ENCODE measurements around the gene CALN1.

GRCh38 chr7:71801976-71802375 lies 610.2 kb downstream of the CALN1 start:
- TF ChIP-seq POLR2A (IDR thresholded peaks at IDR 0.05): no peak
- TF ChIP-seq, protein P1, sequence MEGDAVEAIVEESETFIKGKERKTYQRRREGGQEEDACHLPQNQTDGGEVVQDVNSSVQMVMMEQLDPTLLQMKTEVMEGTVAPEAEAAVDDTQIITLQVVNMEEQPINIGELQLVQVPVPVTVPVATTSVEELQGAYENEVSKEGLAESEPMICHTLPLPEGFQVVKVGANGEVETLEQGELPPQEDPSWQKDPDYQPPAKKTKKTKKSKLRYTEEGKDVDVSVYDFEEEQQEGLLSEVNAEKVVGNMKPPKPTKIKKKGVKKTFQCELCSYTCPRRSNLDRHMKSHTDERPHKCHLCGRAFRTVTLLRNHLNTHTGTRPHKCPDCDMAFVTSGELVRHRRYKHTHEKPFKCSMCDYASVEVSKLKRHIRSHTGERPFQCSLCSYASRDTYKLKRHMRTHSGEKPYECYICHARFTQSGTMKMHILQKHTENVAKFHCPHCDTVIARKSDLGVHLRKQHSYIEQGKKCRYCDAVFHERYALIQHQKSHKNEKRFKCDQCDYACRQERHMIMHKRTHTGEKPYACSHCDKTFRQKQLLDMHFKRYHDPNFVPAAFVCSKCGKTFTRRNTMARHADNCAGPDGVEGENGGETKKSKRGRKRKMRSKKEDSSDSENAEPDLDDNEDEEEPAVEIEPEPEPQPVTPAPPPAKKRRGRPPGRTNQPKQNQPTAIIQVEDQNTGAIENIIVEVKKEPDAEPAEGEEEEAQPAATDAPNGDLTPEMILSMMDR (IDR thresholded peaks at IDR 0.05): no peak
